ENCODE measurements around the gene CHAF1A. TPM values are rescaled to one million over a fixed set of nuclear protein-coding genes. Genes with fewer than 3 reads are reported as not detected.

Gene CHAF1A
- total and polyA plus RNA-seq, 2 donors, result 7.0 to 9.0 TPM

DNA sequence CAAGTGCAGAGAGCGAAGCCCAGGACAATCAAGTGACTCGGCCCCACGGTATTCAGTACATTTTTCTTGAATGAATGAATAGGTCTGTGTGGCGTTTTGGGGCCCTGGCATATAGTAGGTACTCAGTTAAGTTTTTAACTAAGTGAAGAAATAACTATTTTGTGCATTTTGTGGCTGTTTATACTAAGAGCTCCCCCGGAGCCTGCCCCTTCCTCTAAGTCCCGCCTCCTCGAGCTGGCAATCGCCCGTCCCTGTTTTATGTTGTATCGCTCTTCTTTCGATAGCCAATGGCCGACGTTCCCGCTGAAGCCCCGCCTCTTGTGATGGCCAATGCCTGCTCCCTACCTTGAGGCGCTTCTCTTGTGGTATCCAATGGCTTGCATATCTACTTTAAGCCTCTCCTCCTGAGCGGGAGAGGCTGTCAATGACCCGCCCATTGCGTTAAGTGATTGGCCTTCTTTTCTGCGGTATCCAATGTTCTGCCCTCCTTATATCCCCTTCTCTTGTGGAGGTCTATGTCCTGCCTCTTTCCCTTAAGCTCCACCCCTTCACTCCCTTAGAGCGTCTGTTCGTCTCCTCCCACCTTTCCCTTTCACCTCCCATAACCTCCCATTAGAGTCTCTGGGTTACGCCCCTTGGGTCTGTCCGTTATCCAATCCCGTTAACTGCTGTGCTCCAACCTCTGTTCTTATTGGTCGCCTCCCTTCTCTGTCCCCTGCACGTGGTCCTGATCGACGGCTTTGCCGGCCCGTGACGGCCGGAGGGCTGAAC is 69.1 kb downstream of the CHAF1A start:
- Histone ChIP-seq H3K27ac (ENCODE audit: low read depth) (no peak overlapping the region), H3K36me3 (ENCODE audit: insufficient read depth) (no peaks in the 10 kb centered on the region), H3K4me3 (ENCODE audit: low read depth, low read length) (peak overlapping the region; percentile 93), H3K4me1 (ENCODE audit: insufficient read depth) (no peaks in the 10 kb centered on the region)
- WGBS, result under 1% methylated on average over 33 of the region's 33 CpGs
- DNase-seq (ENCODE audit: extremely low spot score), result peak; percentile 100

DNA sequence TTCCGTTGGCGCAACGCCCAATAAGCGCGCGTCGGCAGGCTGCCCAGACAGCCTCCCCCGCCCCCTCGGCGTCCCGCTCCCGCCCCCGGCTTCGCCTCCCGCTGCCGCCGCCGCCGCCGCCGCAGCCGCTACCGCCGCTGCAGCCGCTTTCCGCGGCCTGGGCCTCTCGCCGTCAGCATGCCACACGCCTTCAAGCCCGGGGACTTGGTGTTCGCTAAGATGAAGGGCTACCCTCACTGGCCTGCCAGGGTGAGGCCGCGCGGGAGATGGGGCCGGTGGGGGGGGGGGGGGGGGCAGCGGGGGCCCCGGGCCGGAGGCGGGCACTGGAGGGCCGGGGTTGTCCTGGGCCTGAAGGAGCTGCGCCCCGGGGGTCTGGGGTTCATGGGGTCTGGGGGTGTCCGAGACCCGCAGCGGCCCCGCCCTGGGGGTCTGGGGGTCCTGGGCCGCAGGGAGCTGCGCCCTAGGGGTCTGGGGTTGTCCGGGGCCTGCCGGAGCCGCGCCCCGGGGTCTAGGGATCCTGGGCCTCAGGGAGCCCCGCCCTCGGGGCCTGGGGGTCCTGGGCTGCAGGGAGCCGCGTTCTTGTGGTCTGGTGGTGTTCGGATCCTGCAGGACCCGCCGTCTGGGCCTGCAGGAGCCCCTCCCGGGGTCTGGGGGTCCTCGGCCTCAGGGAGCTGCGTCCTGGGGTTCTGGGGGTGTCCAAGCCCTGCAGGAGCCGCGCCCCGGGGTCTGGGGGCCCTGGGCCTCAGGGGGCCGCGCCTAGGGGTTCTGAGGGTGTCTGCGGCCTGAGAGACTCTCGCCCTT is 69.9 kb downstream of the CHAF1A start, which contains the start of gene HDGFL2:
HDGFL2 (plus strand) TSS at position 124 of the 801 bp plus-strand sequence; CDS start at position 178, 54 bp downstream.
- no peak within 1 kb of the TSS for H3K27ac ChIP-seq (ENCODE audit: low read depth)
- under 1% methylated on average over 70 of the region's 71 CpGs for WGBS
- peaks cover 3% of the 10 kb centered on the region for H3K36me3 ChIP-seq (ENCODE audit: insufficient read depth)
- no peak for DNase-seq (ENCODE audit: extremely low spot score)
- peak within 1 kb of the TSS; percentile 93 for H3K4me3 ChIP-seq (ENCODE audit: low read depth, low read length)
- H3K4me1 ChIP-seq (ENCODE audit: insufficient read depth), result no peaks in the 10 kb centered on the region

- Histone ChIP-seq H3K27ac (ENCODE audit: low read depth) (no peak overlapping the region), H3K4me3 (ENCODE audit: low read depth, low read length) (peak overlapping the region; percentile 93), H3K4me1 (ENCODE audit: insufficient read depth) (no peaks in the 10 kb centered on the region), H3K36me3 (ENCODE audit: insufficient read depth) (peaks cover 3% of the 10 kb centered on the region)
- WGBS, result 18% methylated on average over 25 of the region's 25 CpGs
- DNase-seq (ENCODE audit: extremely low spot score), result no peak
These were observed 70.7 kb downstream of the CHAF1A start for GRCh38 chr19:4473011-4473762.

DNA sequence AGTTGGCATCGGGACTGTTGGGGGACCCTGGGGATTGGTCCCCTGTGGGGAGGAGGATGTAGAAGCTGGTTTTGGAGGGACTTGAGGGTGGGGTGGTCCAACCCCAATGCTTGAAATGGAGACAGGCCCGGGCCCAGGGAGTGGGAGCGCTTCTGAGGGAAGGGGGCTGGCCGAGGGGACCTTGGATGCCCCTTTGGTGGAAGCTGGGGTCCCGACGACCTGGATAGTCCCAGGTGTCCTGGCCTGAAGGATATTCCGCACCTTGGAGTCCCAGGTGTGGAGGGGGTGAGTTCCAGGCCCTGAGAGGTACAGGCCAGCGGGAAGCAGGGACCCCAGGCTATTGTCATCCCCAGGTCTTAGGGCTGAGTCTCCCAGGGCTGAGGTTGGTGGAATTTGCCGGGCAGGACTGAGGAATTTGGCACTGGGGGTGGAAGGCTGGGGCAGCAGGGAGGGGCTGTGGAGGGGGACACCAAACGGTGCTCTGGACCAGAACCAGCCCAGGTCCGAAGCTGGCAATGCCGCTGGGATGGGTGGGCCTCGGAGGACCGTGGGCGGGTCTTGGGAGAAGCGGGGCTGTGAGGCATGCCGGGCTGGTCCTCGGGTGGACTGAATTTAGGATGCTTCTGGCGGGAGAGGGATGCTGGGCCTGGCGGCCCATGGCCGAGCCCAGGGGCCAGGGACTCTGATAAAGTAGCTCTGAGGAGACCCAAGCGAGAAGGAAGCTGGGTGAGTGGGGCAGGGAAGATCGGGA is 71.5 kb downstream of the CHAF1A start:
- 21% methylated on average over 23 of the region's 23 CpGs for WGBS
- DNase-seq (ENCODE audit: extremely low spot score), result no peak
- Histone ChIP-seq H3K27ac (ENCODE audit: low read depth) (no peak overlapping the region), H3K36me3 (ENCODE audit: insufficient read depth) (peaks cover 6% of the 10 kb centered on the region), H3K4me3 (ENCODE audit: low read depth, low read length) (no peak overlapping the region), H3K4me1 (ENCODE audit: insufficient read depth) (no peaks in the 10 kb centered on the region)

GRCh38 chr19:4474514-4475022 is 72.1 kb downstream of the CHAF1A start:
- Histone ChIP-seq H3K27ac (ENCODE audit: low read depth) (no peak overlapping the region), H3K4me3 (ENCODE audit: low read depth, low read length) (no peak overlapping the region)
- WGBS, result 18% methylated on average over 13 of the region's 13 CpGs

GRCh38 chr19:4477034-4477801 is 74.8 kb downstream of the CHAF1A start:
- WGBS, result 84% methylated on average over 16 of the region's 16 CpGs
- DNase-seq (ENCODE audit: extremely low spot score), result no peak
- no peak overlapping the region for H3K27ac ChIP-seq (ENCODE audit: low read depth)
- no peaks in the 10 kb centered on the region for H3K4me1 ChIP-seq (ENCODE audit: insufficient read depth)
- no peak overlapping the region for H3K4me3 ChIP-seq (ENCODE audit: low read depth, low read length)
- H3K36me3 ChIP-seq (ENCODE audit: insufficient read depth), result peaks cover 6% of the 10 kb centered on the region

More at GRCh38 chr19:4474514-4475022, 72.1 kb downstream of the CHAF1A start:
- no peak for DNase-seq (ENCODE audit: extremely low spot score)
- Histone ChIP-seq H3K36me3 (ENCODE audit: insufficient read depth) (peaks cover 6% of the 10 kb centered on the region), H3K4me1 (ENCODE audit: insufficient read depth) (no peaks in the 10 kb centered on the region)

- Histone ChIP-seq H3K27ac (ENCODE audit: low read depth) (no peak overlapping the region), H3K4me3 (ENCODE audit: low read depth, low read length) (no peak overlapping the region), H3K36me3 (ENCODE audit: insufficient read depth) (peaks cover 5% of the 10 kb centered on the region), H3K4me1 (ENCODE audit: insufficient read depth) (no peaks in the 10 kb centered on the region)
- DNase-seq (ENCODE audit: extremely low spot score), result no peak
- WGBS, result 90% methylated on average over 35 of the region's 35 CpGs
These were observed 80.4 kb downstream of the CHAF1A start for GRCh38 chr19:4482721-4483364.

DNA sequence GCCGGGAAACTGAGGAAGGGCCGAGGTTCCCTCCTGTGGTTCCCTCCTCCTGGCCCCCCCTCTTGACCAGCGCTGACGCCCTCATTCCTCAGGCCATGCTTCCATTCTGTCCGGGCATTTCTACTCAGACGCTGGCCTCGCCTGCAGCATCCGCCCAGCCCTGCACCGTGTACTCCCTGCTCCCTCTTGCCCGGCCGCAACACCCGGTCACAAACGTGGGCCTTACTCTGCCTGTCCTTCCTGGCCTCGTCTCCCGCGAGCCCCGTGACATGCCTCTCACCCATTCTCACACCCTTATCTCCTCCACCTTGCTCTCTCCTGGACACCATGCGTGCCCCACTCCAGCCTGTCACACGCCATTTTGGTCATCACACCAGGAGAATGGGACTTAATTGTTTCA is 80.9 kb downstream of the CHAF1A start:
- H3K4me1 ChIP-seq (ENCODE audit: insufficient read depth), result no peaks in the 10 kb centered on the region
- DNase-seq (ENCODE audit: extremely low spot score), result no peak
- H3K36me3 ChIP-seq (ENCODE audit: insufficient read depth), result peaks cover 4% of the 10 kb centered on the region
- 90% methylated on average over 19 of the region's 19 CpGs for WGBS
- no peak overlapping the region for H3K4me3 ChIP-seq (ENCODE audit: low read depth, low read length)
- H3K27ac ChIP-seq (ENCODE audit: low read depth), result no peak overlapping the region

GRCh38 chr19:4487572-4487971 is 85.1 kb downstream of the CHAF1A start:
- DNase-seq (ENCODE audit: extremely low spot score), result no peak
- peaks cover 6% of the 10 kb centered on the region for H3K36me3 ChIP-seq (ENCODE audit: insufficient read depth)
- no peak overlapping the region for H3K4me3 ChIP-seq (ENCODE audit: low read depth, low read length)
- no peak overlapping the region for H3K27ac ChIP-seq (ENCODE audit: low read depth)
- WGBS, result 88% methylated on average over 11 of the region's 11 CpGs
- no peaks in the 10 kb centered on the region for H3K4me1 ChIP-seq (ENCODE audit: insufficient read depth)

GRCh38 chr19:4488496-4488895 is 86.1 kb downstream of the CHAF1A start:
- WGBS, result 91% methylated on average over 29 of the region's 29 CpGs
- Histone ChIP-seq H3K36me3 (ENCODE audit: insufficient read depth) (peaks cover 4% of the 10 kb centered on the region), H3K4me1 (ENCODE audit: insufficient read depth) (no peaks in the 10 kb centered on the region), H3K4me3 (ENCODE audit: low read depth, low read length) (no peak overlapping the region), H3K27ac (ENCODE audit: low read depth) (no peak overlapping the region)
- DNase-seq (ENCODE audit: extremely low spot score), result no peak

DNA sequence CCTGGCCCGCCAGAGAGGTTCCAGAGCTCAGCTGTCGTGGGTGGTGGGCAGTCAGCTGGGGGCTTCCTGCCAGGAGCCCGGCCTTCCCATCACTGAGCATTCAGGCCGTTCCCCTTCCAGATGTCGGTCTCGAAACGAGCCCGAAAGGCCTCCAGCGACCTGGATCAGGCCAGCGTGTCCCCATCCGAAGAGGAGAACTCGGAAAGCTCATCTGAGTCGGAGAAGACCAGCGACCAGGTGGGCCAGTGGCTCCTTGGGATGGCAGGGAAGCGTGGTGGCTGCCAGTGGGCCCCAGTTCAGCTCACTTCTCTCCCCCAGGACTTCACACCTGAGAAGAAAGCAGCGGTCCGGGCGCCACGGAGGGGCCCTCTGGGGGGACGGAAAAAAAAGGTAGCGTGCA is 89.0 kb downstream of the CHAF1A start:
- no peaks in the 10 kb centered on the region for H3K4me1 ChIP-seq (ENCODE audit: insufficient read depth)
- H3K4me3 ChIP-seq (ENCODE audit: low read depth, low read length), result no peak overlapping the region
- no peak for DNase-seq (ENCODE audit: extremely low spot score)
- no peak overlapping the region for H3K27ac ChIP-seq (ENCODE audit: low read depth)
- peaks cover 15% of the 10 kb centered on the region for H3K36me3 ChIP-seq (ENCODE audit: insufficient read depth)
- 96% methylated on average over 21 of the region's 21 CpGs for WGBS
